SK-N-DZ (cell line): ENCODE results near the gene RAB40C.

ENCODE experiments used
- DNase-seq: peaks from one replicate; pipeline ENCODE4 v3.0.0-alpha.2; 2015; ENCODE audit warnings: low spot score

The RAB40C gene

GRCh38 chr16:630249-630814 lies 40.5 kb downstream of the RAB40C start:
- peak; percentile 44 for DNase-seq

GRCh38 chr16:630815-631405 lies 41.0 kb downstream of the RAB40C start, which contains the start of gene WFIKKN1:
Gene WFIKKN1 (plus strand): TSS chr16:630985. CDS start chr16:631254, 269 bp downstream.
- DNase-seq = peak; percentile 54

GRCh38 chr16:631808-632358 lies 42.0 kb downstream of the RAB40C start:
- no peak for DNase-seq

- no peak for DNase-seq
These were observed 42.8 kb downstream of the RAB40C start for GRCh38 chr16:632486-633335.

- no peak for DNase-seq
These were observed 43.6 kb downstream of the RAB40C start for GRCh38 chr16:633336-634050.

- DNase-seq = no peak
These were observed 44.3 kb downstream of the RAB40C start for GRCh38 chr16:634051-634670.

GRCh38 chr16:634996-635395 lies 45.1 kb downstream of the RAB40C start:
- no peak for DNase-seq

GRCh38 chr16:635573-636205 lies 45.8 kb downstream of the RAB40C start:
- DNase-seq = no peak

- peak; percentile 96 for DNase-seq
These were observed 46.6 kb downstream of the RAB40C start, which contains the start of gene METTL26 for GRCh38 chr16:636206-637080. Gene METTL26 (minus strand): TSS chr16:636305. CDS start chr16:636290, 15 bp downstream.

- peak; percentile 78 for DNase-seq
These were observed 47.5 kb downstream of the RAB40C start for GRCh38 chr16:637081-638018.

- peak; percentile 64 for DNase-seq
These were observed 48.2 kb downstream of the RAB40C start for GRCh38 chr16:638034-638543.

GRCh38 chr16:638836-639235 lies 49.0 kb downstream of the RAB40C start:
- no peak for DNase-seq

GRCh38 chr16:640614-641013 lies 50.7 kb downstream of the RAB40C start:
- DNase-seq = no peak

GRCh38 chr16:641326-642188 lies 51.7 kb downstream of the RAB40C start, which contains the start of gene MCRIP2:
Gene MCRIP2 (plus strand): TSS chr16:641828. CDS start chr16:641992, 164 bp downstream.
- DNase-seq = peak; percentile 87

GRCh38 chr16:642189-643049 lies 52.6 kb downstream of the RAB40C start:
- no peak for DNase-seq

- no peak for DNase-seq
These were observed 53.1 kb downstream of the RAB40C start for GRCh38 chr16:643050-643368.
